ENCODE results near the gene TSHZ1. TPM values are rescaled to one million over a fixed set of nuclear protein-coding genes. Genes with fewer than 3 reads are reported as not detected.

The TSHZ1 gene
- total RNA-seq, 2 experiments from 2014 or later = 5.9 to 9.5 TPM

DNA sequence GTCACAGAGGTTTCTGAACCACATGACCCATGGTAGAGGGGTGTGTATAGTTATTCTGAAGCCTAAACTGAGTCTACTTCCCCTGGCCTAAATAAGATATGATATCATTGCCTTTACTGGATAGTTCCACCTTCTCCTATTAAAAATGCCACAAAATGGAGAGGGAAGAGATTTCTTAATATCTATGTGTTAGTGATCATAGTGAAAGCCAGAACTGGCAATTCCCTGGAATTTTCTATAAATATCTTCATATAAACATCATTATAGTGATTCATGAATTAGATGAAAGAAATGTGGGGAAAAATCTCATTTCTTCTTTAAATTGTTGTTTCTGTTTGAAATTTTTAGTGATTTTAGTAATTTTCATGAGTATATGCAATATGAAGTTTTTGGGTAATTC is 45.8 kb downstream of the TSHZ1 start:
- POLR2A ChIA-PET = no interaction called here
- BruUV-seq (replicated peaks) = no TSS peak
- Histone ChIP-seq H3K79me2 (ENCODE audit: insufficient read depth, low read depth, low read length) (no peaks in the 10 kb centered on the region), H2AFZ (ENCODE audit: low read length) (no peak overlapping the region), H3K4me1 (ENCODE audit: insufficient read depth, low read length, poor library complexity, severe bottlenecking) (no peaks in the 10 kb centered on the region), H3K36me3 (ENCODE audit: insufficient read depth, low read length) (no peaks in the 10 kb centered on the region), H3K4me3 (ENCODE audit: low read depth, low read length, poor library complexity, severe bottlenecking) (no peak overlapping the region), H3K9me2 (ENCODE audit: insufficient read depth, low read length) (no peaks in the 10 kb centered on the region), H3K27ac (ENCODE audit: low read depth, low read length, poor library complexity, severe bottlenecking) (no peak overlapping the region), H3K9me3 (ENCODE audit: low read length) (no peaks in the 10 kb centered on the region), H4K20me1 (ENCODE audit: insufficient read depth, low read length) (no peaks in the 10 kb centered on the region), H3K4me2 (ENCODE audit: low read length) (no peak overlapping the region)
- DNase-seq (ENCODE audit: low spot score) = no peak
- TF ChIP-seq, protein P1, sequence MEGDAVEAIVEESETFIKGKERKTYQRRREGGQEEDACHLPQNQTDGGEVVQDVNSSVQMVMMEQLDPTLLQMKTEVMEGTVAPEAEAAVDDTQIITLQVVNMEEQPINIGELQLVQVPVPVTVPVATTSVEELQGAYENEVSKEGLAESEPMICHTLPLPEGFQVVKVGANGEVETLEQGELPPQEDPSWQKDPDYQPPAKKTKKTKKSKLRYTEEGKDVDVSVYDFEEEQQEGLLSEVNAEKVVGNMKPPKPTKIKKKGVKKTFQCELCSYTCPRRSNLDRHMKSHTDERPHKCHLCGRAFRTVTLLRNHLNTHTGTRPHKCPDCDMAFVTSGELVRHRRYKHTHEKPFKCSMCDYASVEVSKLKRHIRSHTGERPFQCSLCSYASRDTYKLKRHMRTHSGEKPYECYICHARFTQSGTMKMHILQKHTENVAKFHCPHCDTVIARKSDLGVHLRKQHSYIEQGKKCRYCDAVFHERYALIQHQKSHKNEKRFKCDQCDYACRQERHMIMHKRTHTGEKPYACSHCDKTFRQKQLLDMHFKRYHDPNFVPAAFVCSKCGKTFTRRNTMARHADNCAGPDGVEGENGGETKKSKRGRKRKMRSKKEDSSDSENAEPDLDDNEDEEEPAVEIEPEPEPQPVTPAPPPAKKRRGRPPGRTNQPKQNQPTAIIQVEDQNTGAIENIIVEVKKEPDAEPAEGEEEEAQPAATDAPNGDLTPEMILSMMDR (conservative IDR thresholded peaks at IDR 0.05; ENCODE audit: low read length) = no peak
- TF ChIP-seq EZH2phosphoT487 (IDR thresholded peaks at IDR 0.05; ENCODE audit: borderline replicate concordance, low read depth, low read length) = no peak
- CTCF ChIA-PET (ENCODE audit: unreplicated experiment) = no interaction called here
- intact Hi-C loops (cut with micrococcal nuclease; ENCODE audit: unreplicated experiment) = no loop called here

DNA sequence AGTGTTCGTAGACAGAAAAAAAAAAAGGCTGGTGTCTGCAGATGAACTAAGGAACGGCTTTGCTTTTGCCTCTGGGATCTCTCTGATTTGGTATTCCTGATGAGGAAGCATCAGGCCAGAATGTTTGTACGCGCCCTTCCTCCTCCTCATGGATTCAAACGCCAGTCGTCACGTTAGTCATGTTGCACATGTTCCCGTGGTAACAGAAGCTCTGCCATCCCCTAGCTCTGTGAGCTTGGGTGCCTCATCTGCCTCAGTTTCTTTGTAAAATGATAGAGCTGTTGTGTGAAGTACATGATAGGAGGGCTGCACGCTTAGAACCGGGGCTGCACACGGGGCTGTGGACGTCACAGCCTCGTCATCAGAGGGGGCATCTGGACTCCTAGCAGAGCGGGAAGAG is 47.0 kb downstream of the TSHZ1 start:
- ChIA-PET POLR2A (no interaction called here), CTCF (ENCODE audit: unreplicated experiment) (no interaction called here)
- H3K79me2 ChIP-seq (ENCODE audit: insufficient read depth, low read depth, low read length) = no peaks in the 10 kb centered on the region
- H4K20me1 ChIP-seq (ENCODE audit: insufficient read depth, low read length) = no peaks in the 10 kb centered on the region
- TF ChIP-seq, protein P1 (conservative IDR thresholded peaks at IDR 0.05; ENCODE audit: low read length) = no peak
- no peak for TF ChIP-seq EZH2phosphoT487 (IDR thresholded peaks at IDR 0.05; ENCODE audit: borderline replicate concordance, low read depth, low read length)
- H3K4me1 ChIP-seq (ENCODE audit: insufficient read depth, low read length, poor library complexity, severe bottlenecking) = no peaks in the 10 kb centered on the region
- H3K4me3 ChIP-seq (ENCODE audit: low read depth, low read length, poor library complexity, severe bottlenecking) = no peak overlapping the region
- H3K36me3 ChIP-seq (ENCODE audit: insufficient read depth, low read length) = no peaks in the 10 kb centered on the region
- DNase-seq (ENCODE audit: low spot score) = no peak
- no peak overlapping the region for H2AFZ ChIP-seq (ENCODE audit: low read length)
- no TSS peak for BruUV-seq (replicated peaks)
- H3K9me3 ChIP-seq (ENCODE audit: low read length) = no peaks in the 10 kb centered on the region
- H3K4me2 ChIP-seq (ENCODE audit: low read length) = no peak overlapping the region
- intact Hi-C loops (cut with micrococcal nuclease; ENCODE audit: unreplicated experiment) = no loop called here
- H3K27ac ChIP-seq (ENCODE audit: low read depth, low read length, poor library complexity, severe bottlenecking) = no peak overlapping the region
- no peaks in the 10 kb centered on the region for H3K9me2 ChIP-seq (ENCODE audit: insufficient read depth, low read length)

- DNase-seq (ENCODE audit: low spot score) = no peak
- Histone ChIP-seq H2AFZ (ENCODE audit: low read length) (no peak overlapping the region), H3K36me3 (ENCODE audit: insufficient read depth, low read length) (no peaks in the 10 kb centered on the region), H3K4me1 (ENCODE audit: insufficient read depth, low read length, poor library complexity, severe bottlenecking) (no peaks in the 10 kb centered on the region), H3K9me3 (ENCODE audit: low read length) (no peaks in the 10 kb centered on the region), H3K79me2 (ENCODE audit: insufficient read depth, low read depth, low read length) (no peaks in the 10 kb centered on the region), H3K27ac (ENCODE audit: low read depth, low read length, poor library complexity, severe bottlenecking) (no peak overlapping the region), H3K4me2 (ENCODE audit: low read length) (no peak overlapping the region), H4K20me1 (ENCODE audit: insufficient read depth, low read length) (no peaks in the 10 kb centered on the region), H3K9me2 (ENCODE audit: insufficient read depth, low read length) (no peaks in the 10 kb centered on the region), H3K4me3 (ENCODE audit: low read depth, low read length, poor library complexity, severe bottlenecking) (no peak overlapping the region)
- no TSS peak for BruUV-seq (replicated peaks)
- ChIA-PET CTCF (ENCODE audit: unreplicated experiment) (no interaction called here), POLR2A (no interaction called here)
- intact Hi-C loops (cut with micrococcal nuclease; ENCODE audit: unreplicated experiment) = no loop called here
- no peak for TF ChIP-seq EZH2phosphoT487 (IDR thresholded peaks at IDR 0.05; ENCODE audit: borderline replicate concordance, low read depth, low read length)
- TF ChIP-seq, protein P1 (conservative IDR thresholded peaks at IDR 0.05; ENCODE audit: low read length) = no peak
Observed at GRCh38 chr18:75261430-75262223, 51.0 kb downstream of the TSHZ1 start.
